Kidney (tissue), 14 donors: ENCODE results near the gene TBX1. TPM values are rescaled to one million over a fixed set of nuclear protein-coding genes. Genes with fewer than 3 reads are reported as not detected.

ENCODE experiments used
- DNase-seq, 5 donors: peaks; one replicate each; pipeline ENCODE4 v3.0.0-alpha.2; 2013 to 2020
- FAIRE-seq: peaks from 2 replicates; lab custom pipeline; 2012; peaks lifted over from hg19 to GRCh38; lab: Jason Lieb, UNC
- H3K27ac ChIP-seq, 2 donors: one replicate each; pipeline ENCODE4 v1.7.0; 2013; ENCODE audit warnings: low read depth in 2 of 2, low read length in 2 of 2, inconsistent platforms in 1 of 2
- H3K27me3 ChIP-seq: one replicate; pipeline ENCODE4 v1.7.1; 2013; ENCODE audit warnings: low read length, inconsistent platforms; ENCODE audit not compliant: control insufficient read depth, insufficient read depth
- H3K36me3 ChIP-seq, 3 donors: one replicate each; pipeline versions ENCODE4 v1.7.0 to v1.7.1; 2013; ENCODE audit warnings: low read length in 3 of 3, control low read depth in 1 of 3, inconsistent platforms in 1 of 3; ENCODE audit not compliant: insufficient read depth in 3 of 3, control insufficient read depth in 2 of 3
- H3K4me1 ChIP-seq, 3 donors: one replicate each; pipeline versions ENCODE4 v1.7.0 to v1.7.1; 2013; ENCODE audit warnings: low read length in 3 of 3, inconsistent platforms in 1 of 3, low read depth in 1 of 3; ENCODE audit not compliant: control insufficient read depth in 2 of 3, insufficient read depth in 2 of 3
- H3K4me3 ChIP-seq, 3 donors: one replicate each; pipeline versions ENCODE4 v1.7.0 to v1.8.1; 2013; ENCODE audit warnings: low read length in 3 of 3, control low read depth in 1 of 3, inconsistent platforms in 1 of 3
- H3K9ac ChIP-seq, 3 donors: one replicate each; pipeline versions ENCODE4 v1.7.0 to v1.7.1; 2013; ENCODE audit warnings: low read length in 3 of 3, control low read depth in 1 of 3, inconsistent platforms in 1 of 3
- H3K9me3 ChIP-seq, 3 donors: one replicate each; pipeline versions ENCODE4 v1.7.0 to v1.7.1; 2013; ENCODE audit warnings: low read length in 3 of 3, control low read depth in 1 of 3, inconsistent platforms in 1 of 3; ENCODE audit not compliant: control insufficient read depth in 2 of 3, insufficient read depth in 1 of 3
- CTCF ChIP-seq: IDR thresholded peaks from 3 replicates; pipeline ENCODE4 v1.5.1; 2012; ENCODE audit warnings: mild to moderate bottlenecking, moderate library complexity, borderline replicate concordance; ENCODE audit not compliant: insufficient read depth; ENCODE audit errors: extremely low read depth
- intact Hi-C: fragments of 100-400 bp; cut with DNase I; formaldehyde crosslinking; loops from one replicate; pipeline ENCODE4 v1.11.1; 2022
- polyA plus RNA-seq: library from polyadenylated mRNA; stranded (reverse); fragments of 350-450 nt; fragmentation: Illumina TruSeq; extraction: RNeasy Lipid Tissue Mini Kit (QIAGEN cat#74804); gene quantifications from one replicate; pipeline ENCODE4 v1.2.3, GENCODE V29; 2014; ENCODE audit warnings: low read depth, low replicate concordance; ENCODE audit not compliant: insufficient read depth
- total RNA-seq: library from RNA; stranded (reverse); fragmentation: NEBNext Ultra II Directional; extraction: Animal tissue kit (Norgen Biotek cat#: 25700); gene quantifications from one replicate; pipeline ENCODE4 v1.2.1, GENCODE V29; 2021
- donor health status: control.
- donor health status: control.
- donor health status: control.
- donor health status: control.
- donor health status: control.
- donor health status: DM: yes; HTN: yes; CAD: no.
- donor health status: Normal renal cell carcinoma (clear cell type).

The TBX1 gene
- total and polyA plus RNA-seq, 2 donors from 2014 or later: 0.45 to 5.5 TPM

DNA sequence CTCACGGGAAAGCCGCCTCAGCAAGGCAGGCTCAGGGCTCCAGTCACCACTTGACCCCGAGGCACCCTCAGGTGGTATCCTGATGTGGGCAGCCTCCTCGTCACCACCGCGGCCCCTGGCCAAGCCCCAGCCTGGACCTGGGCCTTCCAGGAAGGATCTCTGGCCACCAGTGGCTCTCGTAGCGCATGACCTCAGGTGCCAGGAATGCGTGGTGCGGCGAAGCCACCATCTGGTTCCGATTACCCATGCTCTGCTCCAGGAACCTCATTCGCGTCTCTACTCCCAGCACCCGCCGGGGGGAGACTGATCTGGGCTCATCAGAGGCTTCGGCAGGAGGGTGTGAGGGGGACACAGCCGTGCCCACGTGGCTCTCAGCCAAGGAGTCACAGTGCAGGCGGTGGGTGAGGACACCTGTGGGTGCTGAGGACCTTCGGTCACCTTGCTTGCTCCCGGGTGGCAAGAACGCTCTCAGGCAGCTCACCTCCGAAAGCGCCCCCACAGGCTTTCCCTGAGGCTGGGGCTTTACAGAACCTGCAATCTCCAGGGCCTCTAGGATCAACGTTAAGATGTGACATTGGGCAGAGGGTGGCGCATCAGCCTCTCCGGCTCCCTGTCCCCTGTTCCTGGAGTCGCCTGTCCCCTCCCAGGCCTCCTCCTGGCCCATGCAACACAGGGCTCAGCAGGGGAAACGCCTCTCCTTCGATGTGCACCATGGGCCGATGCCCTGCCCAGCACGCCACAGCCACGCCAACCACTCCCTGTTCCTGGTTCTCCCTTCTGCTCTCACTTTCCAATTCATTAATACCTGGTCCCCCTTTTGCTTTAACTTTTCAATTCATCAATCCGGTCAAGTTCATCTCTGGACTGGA is 39.0 kb downstream of the TBX1 start:
- Histone ChIP-seq H3K36me3 (no peaks in the 10 kb centered on the region), H3K27me3 (no peaks in the 10 kb centered on the region), H3K9ac (no peak overlapping the region), H3K27ac (no peak overlapping the region), H3K4me1 (no peaks in the 10 kb centered on the region), H3K9me3 (no peaks in the 10 kb centered on the region), H3K4me3 (no peak overlapping the region)
- no peak for TF ChIP-seq CTCF
- intact Hi-C loops: no loop called here
- FAIRE-seq (no peak), DNase-seq (peak in 3 of 5 donors; percentile 9 to 61 (median 38))

GRCh38 chr22:19800306-19800705 is 39.7 kb downstream of the TBX1 start:
- no peak for TF ChIP-seq CTCF
- H3K27me3 ChIP-seq: no peaks in the 10 kb centered on the region
- intact Hi-C loops: no loop called here
- no peak overlapping the region for H3K27ac ChIP-seq
- DNase-seq (peak in 1 of 5 donors; percentile 59), FAIRE-seq (no peak)
- no peaks in the 10 kb centered on the region for H3K36me3 ChIP-seq
- H3K4me3 ChIP-seq: no peak overlapping the region
- H3K9me3 ChIP-seq: no peaks in the 10 kb centered on the region
- no peak overlapping the region for H3K9ac ChIP-seq
- no peaks in the 10 kb centered on the region for H3K4me1 ChIP-seq

GRCh38 chr22:19800761-19801244 is 40.2 kb downstream of the TBX1 start:
- no peak overlapping the region for H3K4me3 ChIP-seq
- no peak for TF ChIP-seq CTCF
- no peak overlapping the region for H3K27ac ChIP-seq
- H3K9ac ChIP-seq: no peak overlapping the region
- intact Hi-C loops: no loop called here
- no peak for FAIRE-seq
- no peaks in the 10 kb centered on the region for H3K27me3 ChIP-seq
- DNase-seq: peak in 2 of 5 donors; percentile 51 to 69
- H3K4me1 ChIP-seq: no peaks in the 10 kb centered on the region
- H3K36me3 ChIP-seq: no peaks in the 10 kb centered on the region
- no peaks in the 10 kb centered on the region for H3K9me3 ChIP-seq
